ENCODE measurements around the gene KRTAP10-1.

GRCh38 chr21:44499631-44500030, 40.4 kb downstream of the KRTAP10-1 start:
- TF ChIP-seq EZH2 (IDR thresholded peaks at IDR 0.05; ENCODE audit: low read length, unreplicated experiment) (no peak), CTCF (conservative IDR thresholded peaks at IDR 0.05; ENCODE audit: low read depth, low read length) (no peak)
